Central memory CD8-positive, alpha-beta T cell (primary cell): ENCODE measurements around the gene ANKS1B.

ENCODE experiments used
- ATAC-seq: fragments of 150-1000 bp; cut with Tn5 transposase; replicated peaks from 2 replicates; pipeline ENCODE4 v1.10.0; 2022; ENCODE audit warnings: mild to moderate bottlenecking, moderate FRiP score, moderate number of reproducible peaks; ENCODE audit not compliant: poor library complexity, severe bottlenecking; ENCODE audit errors: extremely low read depth
- DNase-seq, 2 donors: peaks; one replicate each; pipeline ENCODE4 v3.0.0; 2021; ENCODE audit warnings: low spot score in 2 of 2
- H3K27ac Mint-ChIP-seq: one replicate; pipeline ENCODE4 v1.8.0; 2022; ENCODE audit warnings: low read depth, mild to moderate bottlenecking, moderate library complexity, mixed read lengths
- H3K27me3 Mint-ChIP-seq: one replicate; pipeline ENCODE4 v1.8.0; 2022; ENCODE audit warnings: mixed read lengths
- H3K36me3 Mint-ChIP-seq: one replicate; pipeline ENCODE4 v1.8.0; 2022; ENCODE audit warnings: mild to moderate bottlenecking, moderate library complexity, mixed read lengths; ENCODE audit not compliant: insufficient read depth
- H3K4me1 Mint-ChIP-seq: one replicate; pipeline ENCODE4 v1.8.0; 2022; ENCODE audit warnings: mixed read lengths
- H3K4me3 Mint-ChIP-seq: one replicate; pipeline ENCODE4 v1.8.0; 2022; ENCODE audit warnings: mild to moderate bottlenecking, moderate library complexity, mixed read lengths
- H3K9me3 Mint-ChIP-seq: one replicate; pipeline ENCODE4 v1.8.0; 2022; ENCODE audit warnings: mixed read lengths

ANKS1B gene

GRCh38 chr12:99486277-99486676, 498.5 kb downstream of the ANKS1B start:
- H3K4me1 Mint-ChIP-seq: no peaks in the 10 kb centered on the region
- H3K36me3 Mint-ChIP-seq: no peaks in the 10 kb centered on the region
- no peak overlapping the region for H3K27ac Mint-ChIP-seq
- no peak for DNase-seq
- peaks cover 22% of the 10 kb centered on the region for H3K9me3 Mint-ChIP-seq
- no peak overlapping the region for H3K4me3 Mint-ChIP-seq
- no peaks in the 10 kb centered on the region for H3K27me3 Mint-ChIP-seq
- no peak for ATAC-seq

GRCh38 chr12:99479149-99479548, 505.6 kb downstream of the ANKS1B start:
- H3K4me1 Mint-ChIP-seq: no peaks in the 10 kb centered on the region
- ATAC-seq (no peak), DNase-seq (no peak)
- peaks cover 16% of the 10 kb centered on the region for H3K9me3 Mint-ChIP-seq
- no peaks in the 10 kb centered on the region for H3K27me3 Mint-ChIP-seq
- no peak overlapping the region for H3K4me3 Mint-ChIP-seq
- no peak overlapping the region for H3K27ac Mint-ChIP-seq
- no peaks in the 10 kb centered on the region for H3K36me3 Mint-ChIP-seq

DNA sequence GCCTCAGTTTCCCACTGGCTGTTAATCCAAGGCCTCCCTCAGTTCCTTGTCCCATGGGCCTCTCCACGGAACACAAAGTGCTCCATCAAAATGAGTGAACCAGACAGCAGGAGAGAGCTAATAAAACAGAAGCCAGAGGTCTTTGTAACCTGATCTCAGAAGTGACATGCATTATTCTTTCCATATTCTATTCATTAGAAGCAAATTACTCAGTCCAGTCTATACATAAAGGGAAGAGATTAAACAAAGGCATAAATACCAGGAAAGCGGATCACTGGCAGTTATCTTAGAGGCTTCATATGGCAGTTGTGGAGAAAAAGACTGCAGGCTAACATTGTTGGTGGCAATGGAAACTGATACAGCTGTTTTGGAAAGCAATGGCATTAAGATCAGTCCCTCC, 507.8 kb downstream of the ANKS1B start:
- no peak overlapping the region for H3K4me3 Mint-ChIP-seq
- peaks cover under 1% of the 10 kb centered on the region for H3K9me3 Mint-ChIP-seq
- no peaks in the 10 kb centered on the region for H3K27me3 Mint-ChIP-seq
- H3K36me3 Mint-ChIP-seq: no peaks in the 10 kb centered on the region
- H3K27ac Mint-ChIP-seq: no peak overlapping the region
- DNase-seq (no peak), ATAC-seq (no peak)
- H3K4me1 Mint-ChIP-seq: no peaks in the 10 kb centered on the region

DNA sequence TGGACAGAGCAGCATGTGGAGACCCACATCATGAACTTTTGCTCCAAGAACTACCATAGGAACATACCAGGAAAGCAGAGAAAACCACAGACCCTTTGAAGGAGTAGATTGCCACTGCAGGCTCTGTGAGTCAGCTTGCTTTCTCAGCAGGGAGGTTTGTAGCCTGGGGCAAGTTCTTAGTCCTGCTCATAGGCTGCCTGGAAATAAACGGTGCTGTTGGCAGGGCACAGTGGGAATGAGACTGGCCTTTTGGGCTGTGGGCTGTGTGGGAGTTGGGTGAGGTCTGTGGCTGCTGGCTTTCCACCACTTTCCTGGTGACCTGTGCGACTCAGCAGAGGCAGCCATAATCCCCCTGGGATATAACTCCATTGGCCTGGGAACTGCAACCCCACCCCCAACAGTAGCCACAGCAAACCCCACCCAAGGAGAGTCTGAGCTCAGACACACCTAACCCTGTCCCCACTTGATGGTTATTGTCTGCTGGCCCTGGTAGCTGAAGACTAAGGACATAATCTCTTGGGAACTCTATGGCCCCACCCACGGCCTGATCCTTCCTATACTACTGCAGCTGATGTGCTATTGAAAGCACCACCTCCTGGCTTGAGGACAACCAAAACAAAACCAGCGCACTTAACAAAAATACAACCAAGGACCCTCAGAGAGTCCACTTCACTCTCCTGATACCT, 529.2 kb downstream of the ANKS1B start:
- no peak for ATAC-seq
- peaks cover 1% of the 10 kb centered on the region for H3K36me3 Mint-ChIP-seq
- H3K9me3 Mint-ChIP-seq: peaks cover 20% of the 10 kb centered on the region
- no peaks in the 10 kb centered on the region for H3K4me1 Mint-ChIP-seq
- DNase-seq: no peak
- no peak overlapping the region for H3K27ac Mint-ChIP-seq
- no peaks in the 10 kb centered on the region for H3K27me3 Mint-ChIP-seq
- H3K4me3 Mint-ChIP-seq: no peak overlapping the region

- Mint-ChIP-seq H3K9me3 (peaks cover 20% of the 10 kb centered on the region), H3K4me1 (no peaks in the 10 kb centered on the region), H3K4me3 (no peak overlapping the region), H3K27ac (no peak overlapping the region), H3K27me3 (no peaks in the 10 kb centered on the region), H3K36me3 (peaks cover 1% of the 10 kb centered on the region)
- DNase-seq (no peak), ATAC-seq (no peak)
Measured at GRCh38 chr12:99454539-99455172, 530.1 kb downstream of the ANKS1B start.

GRCh38 chr12:99453836-99454538, 530.7 kb downstream of the ANKS1B start:
- Mint-ChIP-seq H3K27ac (no peak overlapping the region), H3K4me1 (no peaks in the 10 kb centered on the region), H3K36me3 (peaks cover 1% of the 10 kb centered on the region), H3K27me3 (no peaks in the 10 kb centered on the region), H3K9me3 (peaks cover 20% of the 10 kb centered on the region), H3K4me3 (no peak overlapping the region)
- ATAC-seq (no peak), DNase-seq (no peak)

DNA sequence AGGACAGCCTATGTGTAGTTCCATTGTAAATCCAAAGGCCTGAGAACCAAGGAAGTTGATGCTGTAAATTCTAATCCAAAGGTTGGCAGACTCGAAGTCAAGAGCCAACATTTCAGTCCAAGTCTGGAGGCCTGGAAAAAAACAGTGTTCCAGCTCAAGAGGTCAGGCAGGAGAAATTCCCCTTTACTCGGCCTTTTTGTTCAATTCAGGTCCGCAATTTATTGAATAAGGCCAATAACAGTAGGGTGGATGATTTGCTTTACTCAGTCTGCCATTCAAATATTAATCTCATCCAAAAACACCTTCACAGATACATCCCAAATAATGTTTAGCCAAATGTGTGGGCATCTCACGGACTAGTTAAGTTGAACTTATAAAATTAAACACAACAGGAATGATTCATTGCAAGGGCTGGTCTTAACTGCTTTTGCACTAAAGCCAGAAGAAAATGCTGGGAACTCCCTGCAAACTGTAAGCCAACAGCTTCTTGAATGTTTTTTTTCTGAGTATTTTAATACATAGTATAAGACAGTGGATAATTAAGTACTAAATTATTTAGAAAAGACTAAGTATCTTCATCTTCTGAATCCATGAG, 534.6 kb downstream of the ANKS1B start:
- H3K36me3 Mint-ChIP-seq: peaks cover 1% of the 10 kb centered on the region
- no peaks in the 10 kb centered on the region for H3K4me1 Mint-ChIP-seq

GRCh38 chr12:99444859-99445316, 539.8 kb downstream of the ANKS1B start:
- ATAC-seq (no peak), DNase-seq (no peak)
- Mint-ChIP-seq H3K9me3 (peaks cover 6% of the 10 kb centered on the region), H3K4me3 (no peak overlapping the region), H3K4me1 (no peaks in the 10 kb centered on the region), H3K27ac (no peak overlapping the region), H3K27me3 (no peaks in the 10 kb centered on the region), H3K36me3 (peaks cover 2% of the 10 kb centered on the region)

More for the DNA sequence above, 534.6 kb downstream of the ANKS1B start:
- H3K4me3 Mint-ChIP-seq: no peak overlapping the region
- H3K27me3 Mint-ChIP-seq: no peaks in the 10 kb centered on the region
- ATAC-seq (no peak), DNase-seq (no peak)
- H3K27ac Mint-ChIP-seq: no peak overlapping the region
- H3K9me3 Mint-ChIP-seq: peaks cover 17% of the 10 kb centered on the region

DNA sequence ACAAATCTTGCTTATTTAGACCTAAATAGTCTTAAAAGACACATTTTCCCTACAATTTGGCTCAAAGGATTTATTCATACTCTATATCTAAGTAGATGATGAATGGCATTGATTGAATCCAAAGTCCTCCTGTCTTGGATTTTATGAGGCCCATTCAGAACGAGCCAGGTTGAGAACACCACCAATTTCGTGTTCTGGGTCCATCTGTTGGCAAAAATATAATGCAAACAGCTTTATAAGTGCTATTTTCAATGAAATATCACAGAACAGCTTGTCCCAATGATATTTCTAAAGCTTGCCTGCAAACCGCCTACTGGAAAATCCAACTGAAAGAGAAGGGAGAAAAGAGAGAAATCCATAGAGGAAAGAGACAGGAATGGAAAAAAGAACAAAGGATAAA, 542.0 kb downstream of the ANKS1B start:
- DNase-seq (no peak), ATAC-seq (no peak)
- Mint-ChIP-seq H3K36me3 (peaks cover 2% of the 10 kb centered on the region), H3K27ac (no peak overlapping the region), H3K9me3 (peaks cover 11% of the 10 kb centered on the region), H3K4me1 (no peaks in the 10 kb centered on the region), H3K27me3 (no peaks in the 10 kb centered on the region), H3K4me3 (no peak overlapping the region)

DNA sequence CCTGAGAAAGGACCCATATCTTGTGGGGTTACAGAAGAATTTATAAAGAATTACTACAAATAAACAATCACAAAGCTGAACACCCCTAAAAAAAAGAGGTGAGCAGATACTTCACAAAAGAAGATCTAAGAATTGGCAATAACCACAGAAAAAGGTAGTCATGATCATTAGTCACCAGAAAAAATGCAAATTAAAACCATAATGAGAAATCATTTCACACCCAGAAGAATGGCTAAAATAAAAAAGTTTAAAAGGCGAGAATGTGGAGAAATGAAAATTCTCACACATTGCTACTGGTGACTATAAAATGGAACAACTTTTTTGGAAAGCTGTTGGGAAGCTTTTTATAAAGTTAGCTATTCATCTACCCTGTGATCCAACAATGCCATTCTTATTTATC, 545.3 kb downstream of the ANKS1B start:
- no peak overlapping the region for H3K4me3 Mint-ChIP-seq
- ATAC-seq: no peak
- no peaks in the 10 kb centered on the region for H3K27me3 Mint-ChIP-seq
- no peak overlapping the region for H3K27ac Mint-ChIP-seq
- DNase-seq: no peak
- H3K4me1 Mint-ChIP-seq: no peaks in the 10 kb centered on the region
- peaks cover 5% of the 10 kb centered on the region for H3K9me3 Mint-ChIP-seq
- H3K36me3 Mint-ChIP-seq: peaks cover 2% of the 10 kb centered on the region

- H3K36me3 Mint-ChIP-seq: peaks cover 2% of the 10 kb centered on the region
- no peak for ATAC-seq
- peaks cover 15% of the 10 kb centered on the region for H3K9me3 Mint-ChIP-seq
- no peak overlapping the region for H3K27ac Mint-ChIP-seq
- no peak for DNase-seq
- no peaks in the 10 kb centered on the region for H3K27me3 Mint-ChIP-seq
- H3K4me3 Mint-ChIP-seq: no peak overlapping the region
- no peaks in the 10 kb centered on the region for H3K4me1 Mint-ChIP-seq
Measured at GRCh38 chr12:99436584-99436983, 548.2 kb downstream of the ANKS1B start.

GRCh38 chr12:99435095-99435791, 549.5 kb downstream of the ANKS1B start:
- Mint-ChIP-seq H3K9me3 (peaks cover 16% of the 10 kb centered on the region), H3K4me3 (no peak overlapping the region), H3K27me3 (no peaks in the 10 kb centered on the region), H3K4me1 (no peaks in the 10 kb centered on the region), H3K27ac (no peak overlapping the region), H3K36me3 (no peaks in the 10 kb centered on the region)
- DNase-seq (no peak), ATAC-seq (no peak)
